Smooth muscle cell (in vitro differentiated cells): Measurements from ENCODE around the gene TTC39C. TPM values are rescaled to one million over a fixed set of nuclear protein-coding genes. Genes with fewer than 3 reads are reported as not detected.
"Not testable (repeated sequence)": the region's sequence is repeated elsewhere in the genome, so short reads cannot be mapped to it uniquely, and the experiment has no call there.

Source experiments
- DNase-seq: peaks from one replicate; lab custom pipeline; 2025; ENCODE audit not compliant: unreplicated experiment; lab: John Stamatoyannopoulos, UW
- H2AFZ ChIP-seq: fragments of 200-600 bp; sonication (generic); 2 replicates; pipeline ENCODE4 v1.6.0; 2016; ENCODE audit warnings: antibody characterized with exemption, low read depth, mild to moderate bottlenecking
- H3F3A ChIP-seq: fragments of 200-600 bp; sonication (generic); 2 replicates; pipeline ENCODE4 v1.6.0; 2017; ENCODE audit warnings: antibody characterized with exemption, low read depth
- H3K27ac ChIP-seq: fragments of 200-600 bp; sonication (generic); 2 replicates; pipeline ENCODE4 v1.5.1; 2016; ENCODE audit warnings: low read depth, mild to moderate bottlenecking
- H3K27me3 ChIP-seq: fragments of 200-600 bp; sonication (generic); 2 replicates; pipeline ENCODE4 v1.6.1; 2016; ENCODE audit warnings: low read depth, mild to moderate bottlenecking
- H3K36me3 ChIP-seq: fragments of 200-600 bp; sonication (generic); 2 replicates; pipeline ENCODE4 v1.5.1; 2016; ENCODE audit warnings: low read depth
- H3K4me1 ChIP-seq: fragments of 200-600 bp; sonication (generic); 2 replicates; pipeline ENCODE4 v1.5.1; 2016; ENCODE audit warnings: low read depth
- H3K4me2 ChIP-seq: fragments of 200-600 bp; sonication (generic); 2 replicates; pipeline ENCODE4 v1.6.0; 2016; ENCODE audit warnings: mild to moderate bottlenecking
- H3K4me3 ChIP-seq: fragments of 200-600 bp; sonication (generic); 2 replicates; pipeline ENCODE4 v1.5.1; 2016; ENCODE audit warnings: mild to moderate bottlenecking
- H3K79me2 ChIP-seq: fragments of 200-600 bp; sonication (generic); 2 replicates; pipeline ENCODE4 v1.6.0; 2016; ENCODE audit warnings: low read depth, mild to moderate bottlenecking
- H3K9ac ChIP-seq: fragments of 200-600 bp; sonication (generic); 2 replicates; pipeline ENCODE4 v1.6.0; 2016; ENCODE audit warnings: low read depth
- H3K9me3 ChIP-seq: fragments of 200-600 bp; sonication (generic); replicated peaks from 2 replicates; pipeline ENCODE4 v1.5.1; 2016; ENCODE audit warnings: low read depth
- H4K20me1 ChIP-seq: fragments of 200-600 bp; sonication (generic); 2 replicates; pipeline ENCODE4 v1.6.0; 2016; ENCODE audit warnings: low read depth
- CTCF ChIP-seq: fragments of 200-600 bp; sonication (generic); IDR thresholded peaks from 2 replicates; pipeline ENCODE4 v1.5.1; 2017; ENCODE audit warnings: borderline replicate concordance, mild to moderate bottlenecking, antibody characterized with exemption; ENCODE audit not compliant: insufficient read depth, poor library complexity, severe bottlenecking
- WGBS: methylation state at CpG from one replicate; pipeline ENCODE4 v1.1.7; 2016; ENCODE audit warnings: low lambda C conversion rate; 5-methylcytosine and 5-hydroxymethylcytosine counted together
- polyA plus RNA-seq: library from polyadenylated mRNA; unstranded; fragments of >200 nt; fragmentation: Nextera tagmentation; extraction: Ambion mirVana; gene quantifications from 2 replicates; pipeline ENCODE4 v1.2.1, GENCODE V29; 2016
- total RNA-seq: library from RNA; depleted of rRNA; stranded (reverse); fragments of >200 nt; gene quantifications from 2 replicates; pipeline ENCODE4 v1.2.3, GENCODE V29; 2014

The TTC39C gene
- total and polyA plus RNA-seq, 2 experiments from 2014 or later = 3.1 to 10.4 TPM

- no peaks in the 10 kb centered on the region for H3K79me2 ChIP-seq
- H3K4me3 ChIP-seq = no peak overlapping the region
- H4K20me1 ChIP-seq = no peaks in the 10 kb centered on the region
- no peak overlapping the region for H2AFZ ChIP-seq
- H3K27me3 ChIP-seq = no peaks in the 10 kb centered on the region
- H3F3A ChIP-seq = peaks cover 4% of the 10 kb centered on the region
- TF ChIP-seq CTCF = no peak
- no peaks in the 10 kb centered on the region for H3K9me3 ChIP-seq
- H3K4me2 ChIP-seq = no peak overlapping the region
- H3K36me3 ChIP-seq = no peaks in the 10 kb centered on the region
- no peak for DNase-seq
- no peaks in the 10 kb centered on the region for H3K4me1 ChIP-seq
- no peak overlapping the region for H3K27ac ChIP-seq
- no peak overlapping the region for H3K9ac ChIP-seq
Observed at GRCh38 chr18:24071779-24072178, 57.2 kb downstream of the TTC39C start.

- WGBS = 77% methylated on average over 1 of the region's 1 CpG
- peaks cover 3% of the 10 kb centered on the region for H3K4me1 ChIP-seq
- H3K36me3 ChIP-seq = no peaks in the 10 kb centered on the region
- no peaks in the 10 kb centered on the region for H3K9me3 ChIP-seq
- H3K79me2 ChIP-seq = no peaks in the 10 kb centered on the region
- no peak for DNase-seq
- no peak overlapping the region for H3K9ac ChIP-seq
- H4K20me1 ChIP-seq = no peaks in the 10 kb centered on the region
- peaks cover 4% of the 10 kb centered on the region for H3F3A ChIP-seq
- TF ChIP-seq CTCF = no peak
- no peak overlapping the region for H3K4me2 ChIP-seq
- no peak overlapping the region for H3K27ac ChIP-seq
- no peak overlapping the region for H3K4me3 ChIP-seq
- H2AFZ ChIP-seq = no peak overlapping the region
- no peaks in the 10 kb centered on the region for H3K27me3 ChIP-seq
Observed at GRCh38 chr18:24072743-24073142, 58.2 kb downstream of the TTC39C start.

GRCh38 chr18:24073791-24074190, 59.2 kb downstream of the TTC39C start:
- TF ChIP-seq CTCF = no peak
- H3K4me3 ChIP-seq = no peak overlapping the region
- no peak overlapping the region for H3K4me2 ChIP-seq
- no peaks in the 10 kb centered on the region for H3K9me3 ChIP-seq
- peaks cover 10% of the 10 kb centered on the region for H3K4me1 ChIP-seq
- no peak overlapping the region for H3K27ac ChIP-seq
- no peak overlapping the region for H2AFZ ChIP-seq
- H3K79me2 ChIP-seq = no peaks in the 10 kb centered on the region
- H3K36me3 ChIP-seq = no peaks in the 10 kb centered on the region
- H3F3A ChIP-seq = peaks cover 4% of the 10 kb centered on the region
- no peaks in the 10 kb centered on the region for H4K20me1 ChIP-seq
- no peaks in the 10 kb centered on the region for H3K27me3 ChIP-seq
- H3K9ac ChIP-seq = no peak overlapping the region
- no peak for DNase-seq

GRCh38 chr18:24074757-24075156, 60.2 kb downstream of the TTC39C start:
- H3K4me2 ChIP-seq, DNase-seq, H4K20me1 ChIP-seq, H3K27ac ChIP-seq, H3F3A ChIP-seq, H3K9ac ChIP-seq, H2AFZ ChIP-seq, H3K9me3 ChIP-seq, H3K4me1 ChIP-seq, H3K27me3 ChIP-seq, H3K36me3 ChIP-seq, H3K79me2 ChIP-seq, H3K4me3 ChIP-seq: not testable (repeated sequence)
- 94% methylated on average over 4 of the region's 4 CpGs for WGBS
